Liver (tissue), 3 donors: ENCODE measurements around the gene SH3RF3.

ENCODE experiments used
- EGR1 ChIP-seq, 2 donors: IDR thresholded peaks; 2 replicates each; pipeline ENCODE4 v1.6.1; 2016 to 2018; ENCODE audit warnings: antibody characterized with exemption in 2 of 2, low read depth in 2 of 2
- FOXA1 ChIP-seq: IDR thresholded peaks from 2 replicates; pipeline ENCODE4 v1.6.1; 2016; ENCODE audit warnings: antibody characterized with exemption
- RAD21 ChIP-seq, 2 donors: IDR thresholded peaks; 2 replicates each; pipeline ENCODE4 v1.6.1; 2016; ENCODE audit warnings: antibody characterized with exemption in 2 of 2, mild to moderate bottlenecking in 2 of 2
- SP1 ChIP-seq: IDR thresholded peaks from 2 replicates; pipeline ENCODE4 v1.6.1; 2018; ENCODE audit warnings: antibody characterized with exemption, mild to moderate bottlenecking
- YY1 ChIP-seq: IDR thresholded peaks from 2 replicates; pipeline ENCODE4 v1.6.1; 2016; ENCODE audit warnings: antibody characterized with exemption, mild to moderate bottlenecking
- TF ChIP-seq, protein P1 (sequence below): fragments of 150-350 bp; IDR thresholded peaks from 2 replicates; pipeline ENCODE4 v1.5.1; 2017; ENCODE audit warnings: improper control_type of control experiment, low read depth, low read length; ENCODE audit not compliant: missing input control
- TF ChIP-seq, protein P2 (sequence below): IDR thresholded peaks from 2 replicates; pipeline ENCODE4 v1.6.1; 2016; ENCODE audit warnings: antibody characterized with exemption
- donor health status: healthy.
- donor health status: healthy.

DNA sequence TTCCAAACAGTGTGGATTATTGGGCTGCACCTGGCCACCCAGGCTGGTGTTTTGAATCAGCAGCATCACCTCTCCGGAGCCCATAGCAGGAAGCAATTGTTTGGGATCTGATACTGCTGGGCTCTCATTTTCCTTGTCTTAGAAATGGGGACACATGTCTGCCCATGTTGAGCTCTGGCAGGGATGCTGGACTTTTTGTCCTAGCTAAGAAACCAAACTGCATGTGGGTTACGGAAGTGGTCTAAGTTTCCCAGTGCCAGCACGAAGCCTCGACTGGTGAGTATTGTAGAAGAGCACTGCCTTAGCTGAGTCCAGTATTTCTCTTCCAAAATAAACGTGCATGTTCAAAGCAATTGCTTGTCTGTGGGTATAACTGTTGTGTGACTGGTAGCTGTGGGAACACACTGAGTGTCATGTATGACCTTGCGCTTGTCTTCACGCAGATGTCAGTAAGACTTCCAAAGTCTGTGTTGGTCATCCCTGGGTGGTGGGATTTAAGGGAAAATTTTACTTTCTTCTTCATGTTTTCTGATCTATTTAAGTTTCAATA, 43.6 kb downstream of the SH3RF3 start:
- TF ChIP-seq, protein P1, sequence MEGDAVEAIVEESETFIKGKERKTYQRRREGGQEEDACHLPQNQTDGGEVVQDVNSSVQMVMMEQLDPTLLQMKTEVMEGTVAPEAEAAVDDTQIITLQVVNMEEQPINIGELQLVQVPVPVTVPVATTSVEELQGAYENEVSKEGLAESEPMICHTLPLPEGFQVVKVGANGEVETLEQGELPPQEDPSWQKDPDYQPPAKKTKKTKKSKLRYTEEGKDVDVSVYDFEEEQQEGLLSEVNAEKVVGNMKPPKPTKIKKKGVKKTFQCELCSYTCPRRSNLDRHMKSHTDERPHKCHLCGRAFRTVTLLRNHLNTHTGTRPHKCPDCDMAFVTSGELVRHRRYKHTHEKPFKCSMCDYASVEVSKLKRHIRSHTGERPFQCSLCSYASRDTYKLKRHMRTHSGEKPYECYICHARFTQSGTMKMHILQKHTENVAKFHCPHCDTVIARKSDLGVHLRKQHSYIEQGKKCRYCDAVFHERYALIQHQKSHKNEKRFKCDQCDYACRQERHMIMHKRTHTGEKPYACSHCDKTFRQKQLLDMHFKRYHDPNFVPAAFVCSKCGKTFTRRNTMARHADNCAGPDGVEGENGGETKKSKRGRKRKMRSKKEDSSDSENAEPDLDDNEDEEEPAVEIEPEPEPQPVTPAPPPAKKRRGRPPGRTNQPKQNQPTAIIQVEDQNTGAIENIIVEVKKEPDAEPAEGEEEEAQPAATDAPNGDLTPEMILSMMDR: no peak
- TF ChIP-seq, protein P2, sequence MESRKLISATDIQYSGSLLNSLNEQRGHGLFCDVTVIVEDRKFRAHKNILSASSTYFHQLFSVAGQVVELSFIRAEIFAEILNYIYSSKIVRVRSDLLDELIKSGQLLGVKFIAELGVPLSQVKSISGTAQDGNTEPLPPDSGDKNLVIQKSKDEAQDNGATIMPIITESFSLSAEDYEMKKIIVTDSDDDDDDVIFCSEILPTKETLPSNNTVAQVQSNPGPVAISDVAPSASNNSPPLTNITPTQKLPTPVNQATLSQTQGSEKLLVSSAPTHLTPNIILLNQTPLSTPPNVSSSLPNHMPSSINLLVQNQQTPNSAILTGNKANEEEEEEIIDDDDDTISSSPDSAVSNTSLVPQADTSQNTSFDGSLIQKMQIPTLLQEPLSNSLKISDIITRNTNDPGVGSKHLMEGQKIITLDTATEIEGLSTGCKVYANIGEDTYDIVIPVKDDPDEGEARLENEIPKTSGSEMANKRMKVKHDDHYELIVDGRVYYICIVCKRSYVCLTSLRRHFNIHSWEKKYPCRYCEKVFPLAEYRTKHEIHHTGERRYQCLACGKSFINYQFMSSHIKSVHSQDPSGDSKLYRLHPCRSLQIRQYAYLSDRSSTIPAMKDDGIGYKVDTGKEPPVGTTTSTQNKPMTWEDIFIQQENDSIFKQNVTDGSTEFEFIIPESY: no peak
- TF ChIP-seq YY1 (no peak), FOXA1 (no peak), SP1 (no peak), RAD21 (IDR thresholded peaks at IDR 0.05) (no peak), EGR1 (IDR thresholded peaks at IDR 0.05; ENCODE audit: low read depth in 2 of 2) (no peak)
